ENCODE data around the gene SFXN2.
"Not testable (repeated sequence)": the region's sequence is repeated elsewhere in the genome, so short reads cannot be mapped to it uniquely, and the experiment has no call there.

The SFXN2 gene

GRCh38 chr10:102721954-102722353 is 7.5 kb downstream of the SFXN2 start:
- no peak for DNase-seq

DNA sequence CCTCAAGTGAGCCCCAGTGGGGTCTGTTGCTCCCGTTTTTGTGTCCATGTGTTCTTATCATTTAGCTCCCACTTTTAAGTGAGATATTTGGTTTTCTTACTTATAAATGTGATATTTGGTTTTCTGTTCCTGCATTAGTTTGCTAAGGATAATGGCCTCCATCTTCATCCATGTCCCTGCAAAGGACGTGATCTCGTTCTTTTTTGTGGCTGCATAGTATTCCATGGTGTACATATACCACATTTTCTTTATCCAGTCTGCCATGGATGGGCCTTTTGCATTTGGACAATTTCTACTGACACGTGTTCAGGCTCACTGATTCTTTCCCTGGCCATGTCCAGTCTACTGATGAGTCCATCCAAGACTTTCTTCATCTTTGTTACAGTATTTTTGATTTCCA is 9.6 kb downstream of the SFXN2 start:
- no peak for DNase-seq

- no peak for DNase-seq
Observed at GRCh38 chr10:102726274-102726673, 11.8 kb downstream of the SFXN2 start.

DNA sequence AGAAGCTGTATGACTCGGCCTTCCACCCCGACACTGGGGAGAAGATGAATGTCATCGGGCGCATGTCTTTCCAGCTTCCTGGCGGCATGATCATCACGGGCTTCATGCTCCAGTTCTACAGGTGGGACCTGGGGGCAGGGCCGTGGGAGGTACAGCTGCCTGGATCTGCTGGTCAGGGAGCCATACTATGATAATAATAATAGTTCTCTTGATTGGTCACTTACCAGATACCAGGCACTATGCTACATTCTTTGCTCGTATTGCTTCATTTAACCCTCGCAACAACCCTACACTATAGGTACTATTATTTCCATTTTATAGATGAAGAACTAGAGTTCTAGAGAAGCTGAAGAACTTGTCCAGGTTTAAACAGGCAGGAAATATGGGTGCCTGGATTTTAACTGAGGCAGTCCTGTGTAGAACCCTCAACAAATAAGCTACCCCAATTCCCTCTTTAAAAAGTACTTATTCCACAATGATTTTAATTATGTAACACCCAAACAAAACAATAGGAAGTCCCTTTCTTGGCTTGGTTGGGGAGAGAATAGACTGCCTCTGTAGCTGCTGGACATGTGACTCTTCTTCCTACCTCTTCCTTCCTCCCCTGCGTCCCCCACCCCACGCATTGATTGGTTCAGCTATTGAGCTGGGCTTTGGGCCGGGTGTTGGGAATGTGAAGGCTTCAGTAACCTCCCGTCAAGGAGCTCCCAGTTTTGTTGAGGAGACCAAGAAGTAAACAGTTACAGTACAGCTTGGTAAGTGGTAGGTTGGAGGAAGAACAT is 12.8 kb downstream of the SFXN2 start:
- no peak for DNase-seq

DNA sequence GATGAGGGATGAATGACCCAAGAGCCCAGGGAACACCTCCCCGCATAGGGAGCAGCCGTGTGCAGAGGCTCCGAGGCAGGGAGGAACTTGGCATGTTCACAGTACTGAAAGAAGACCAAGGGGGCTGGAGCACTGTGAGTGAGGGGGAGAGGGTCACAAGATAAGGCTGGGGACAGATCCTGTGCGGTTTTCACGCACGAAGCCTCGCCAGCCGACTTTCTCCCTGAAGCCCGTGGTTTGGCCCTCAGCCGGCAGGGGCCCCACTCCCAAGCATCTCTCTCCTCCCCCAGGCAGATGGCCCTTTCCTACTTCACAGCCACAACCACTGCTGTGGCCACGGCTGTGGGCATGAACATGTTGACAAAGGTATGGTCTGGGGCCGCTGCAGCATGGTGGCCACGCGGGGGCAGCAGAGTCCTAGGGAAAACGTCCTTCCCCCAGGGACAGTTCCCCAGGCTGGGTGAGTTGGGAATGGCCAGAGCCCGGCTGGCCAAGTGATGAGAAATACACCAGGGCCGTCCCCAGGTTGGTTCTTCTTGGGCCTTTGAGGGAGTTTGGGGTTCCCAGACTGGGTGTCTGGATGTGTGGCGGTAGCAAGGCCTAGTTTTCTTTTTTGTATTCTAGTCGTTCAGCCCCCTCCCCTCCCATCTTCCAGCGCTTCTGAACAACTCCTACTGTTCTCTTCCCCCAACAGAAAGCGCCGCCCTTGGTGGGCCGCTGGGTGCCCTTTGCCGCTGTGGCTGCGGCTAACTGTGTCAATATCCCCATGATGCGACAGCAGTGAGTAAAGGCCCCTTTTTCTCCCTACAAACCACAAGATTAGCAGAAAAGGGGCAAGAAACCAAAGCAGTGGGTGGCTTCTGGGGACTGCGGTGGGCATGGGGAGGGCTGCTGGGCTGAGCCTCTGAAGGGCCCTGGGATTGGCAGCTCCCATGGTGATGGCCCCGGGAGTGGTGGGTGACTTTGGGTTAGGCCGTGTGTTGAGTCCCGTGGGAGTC is 14.9 kb downstream of the SFXN2 start:
- peak; percentile 39 for DNase-seq

- no peak for DNase-seq
Observed at GRCh38 chr10:102731222-102731800, 16.9 kb downstream of the SFXN2 start.

GRCh38 chr10:102732661-102733060 is 18.2 kb downstream of the SFXN2 start:
- DNase-seq, result no peak

- DNase-seq, result no peak
Observed at GRCh38 chr10:102735065-102735562, 20.7 kb downstream of the SFXN2 start.

- no peak for DNase-seq
Observed at GRCh38 chr10:102738692-102739121, 24.3 kb downstream of the SFXN2 start.

DNA sequence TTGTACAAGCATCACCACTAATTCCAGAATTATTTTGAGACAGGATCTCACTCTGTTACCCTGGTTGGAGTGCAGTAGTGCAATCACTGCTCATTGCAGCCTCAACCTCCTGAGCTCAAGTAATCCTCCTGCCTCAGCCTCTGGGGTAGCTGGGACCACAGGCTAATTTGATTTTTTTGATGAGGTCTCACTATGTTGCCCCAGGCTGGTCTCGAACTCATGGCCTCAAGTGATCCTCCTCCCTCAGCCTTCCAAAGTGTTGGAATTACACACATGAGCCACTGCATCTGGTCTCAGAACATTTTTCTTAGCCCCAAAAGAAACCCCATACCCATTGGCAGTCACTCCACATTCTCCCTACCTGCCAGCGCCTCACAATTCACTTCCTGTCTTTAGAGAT is 25.8 kb downstream of the SFXN2 start:
- DNase-seq, result no peak

- DNase-seq, result no peak
Observed at GRCh38 chr10:102741726-102742237, 27.3 kb downstream of the SFXN2 start.

GRCh38 chr10:102742313-102742712 is 27.9 kb downstream of the SFXN2 start:
- not testable (repeated sequence) for DNase-seq

DNA sequence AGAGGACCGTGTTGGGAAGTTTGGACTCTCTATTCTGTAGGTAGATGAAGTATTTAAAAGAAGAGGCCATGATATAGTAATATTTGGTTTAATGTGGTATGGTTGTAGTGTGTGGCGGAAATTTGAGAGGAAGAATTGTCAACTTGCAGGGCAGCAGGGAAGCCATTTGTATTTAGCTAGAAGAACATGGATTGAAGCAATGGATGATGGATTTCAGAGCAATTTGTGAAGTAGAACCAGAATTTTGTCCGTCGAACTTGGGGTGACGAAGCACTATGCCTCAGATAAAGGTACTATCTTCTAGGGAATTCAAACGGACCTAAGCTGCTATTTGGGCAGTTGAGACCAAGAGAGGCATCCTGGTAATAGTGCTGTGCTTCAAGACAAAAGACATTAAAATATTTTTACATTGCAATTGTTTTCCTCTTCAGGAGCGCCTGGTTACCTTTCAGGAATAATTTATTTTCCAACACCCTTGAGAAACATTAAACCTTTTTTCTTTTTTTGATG is 28.7 kb downstream of the SFXN2 start:
- DNase-seq, result no peak

DNA sequence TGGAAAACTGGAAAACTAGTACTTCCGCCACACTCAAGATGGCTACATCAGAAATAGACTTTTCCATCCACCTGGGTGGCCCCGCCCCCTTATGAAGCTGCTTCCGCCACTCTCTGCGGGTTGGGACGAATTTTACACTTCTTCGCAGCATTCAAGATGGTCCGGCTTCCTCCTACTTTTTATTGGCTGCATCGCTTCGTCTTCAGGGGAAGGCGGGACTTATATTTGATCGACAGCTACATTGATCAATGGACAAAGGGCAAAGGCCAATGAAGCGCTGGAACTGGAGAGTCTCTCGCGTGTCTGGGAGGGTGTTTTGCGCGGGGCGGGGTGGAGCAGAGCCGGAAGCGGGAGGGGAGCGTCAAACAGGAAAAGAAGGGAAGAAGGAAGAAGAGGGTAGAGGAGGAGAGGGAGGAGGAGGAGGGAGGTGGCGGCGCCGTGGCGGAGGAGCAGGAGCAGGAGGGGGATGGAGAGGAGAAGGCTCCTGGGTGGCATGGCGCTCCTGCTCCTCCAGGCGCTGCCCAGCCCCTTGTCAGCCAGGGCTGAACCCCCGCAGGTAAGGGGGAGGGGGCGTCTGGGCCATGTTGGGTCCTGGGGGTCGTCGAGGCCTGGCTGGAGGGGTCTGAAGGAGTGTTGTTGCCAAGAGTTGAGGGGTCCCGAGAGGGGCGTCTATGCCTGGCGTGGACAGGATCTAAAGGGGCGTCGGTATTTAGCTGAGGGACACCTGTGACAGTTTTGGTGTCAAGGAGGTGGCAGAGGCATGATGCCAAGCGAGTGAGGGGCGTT is 29.3 kb downstream of the SFXN2 start, which contains the start of gene WBP1L:
TSS of gene WBP1L (plus strand) at position 361 of the 786 bp plus-strand sequence. CDS start at position 467, 106 bp downstream.
- peak; percentile 99 for DNase-seq

- peak; percentile 1 for DNase-seq
Observed at GRCh38 chr10:102744374-102745051, 30.1 kb downstream of the SFXN2 start.

DNA sequence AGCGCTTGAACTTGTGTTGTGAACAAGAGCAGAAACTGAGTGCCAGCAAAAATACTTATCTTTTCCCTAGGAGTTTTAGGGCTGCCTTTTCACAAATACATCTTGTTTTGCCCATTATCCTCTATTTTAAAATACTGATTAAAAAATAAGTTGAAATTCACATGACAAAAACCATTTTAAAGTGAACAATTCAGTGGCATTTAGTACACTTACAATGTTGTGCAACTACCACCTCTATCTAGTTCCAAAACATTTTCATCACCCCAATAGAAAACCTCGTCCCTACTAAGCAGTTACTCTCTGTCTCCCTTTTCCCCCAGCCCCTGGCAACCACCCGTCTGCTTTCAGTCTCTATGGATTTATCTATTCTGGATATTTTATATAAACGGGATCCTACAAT is 30.7 kb downstream of the SFXN2 start:
- no peak for DNase-seq

GRCh38 chr10:102752266-102752930 is 38.0 kb downstream of the SFXN2 start:
- no peak for DNase-seq

DNA sequence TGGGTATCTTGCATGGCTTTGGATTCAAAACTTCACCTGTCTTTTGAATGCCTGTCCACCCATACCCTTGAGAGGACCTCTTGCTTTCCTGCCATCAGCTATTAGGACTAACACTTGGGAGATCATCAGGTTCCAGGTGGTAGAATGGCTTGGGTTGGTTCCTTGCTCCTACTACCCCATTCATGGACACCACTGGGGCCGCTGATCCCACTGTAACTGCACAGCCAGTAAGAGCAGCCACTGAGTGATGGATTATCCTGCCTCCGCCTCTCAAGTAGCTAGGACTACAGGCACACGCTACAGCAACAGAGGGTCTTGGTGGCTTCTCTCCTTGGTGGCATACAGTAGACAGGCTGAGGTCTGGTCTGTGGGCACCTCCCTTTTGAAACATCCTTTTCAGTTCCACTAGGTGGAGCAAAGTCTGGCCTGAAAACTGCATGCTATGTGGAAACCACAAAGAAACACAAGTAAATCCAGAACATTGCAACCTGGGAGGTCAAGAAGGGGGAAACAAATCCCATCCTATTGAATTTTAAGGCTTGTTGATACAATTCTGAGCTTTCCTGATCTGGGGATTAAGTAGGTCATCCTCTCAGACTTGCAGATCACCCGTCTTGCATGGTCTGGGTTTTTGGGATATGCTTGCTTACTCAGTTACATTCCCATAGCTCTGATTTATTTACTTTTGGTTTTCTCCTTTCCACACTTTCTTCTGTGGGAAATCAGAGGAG is 38.7 kb downstream of the SFXN2 start:
- peak; percentile 19 for DNase-seq

DNA sequence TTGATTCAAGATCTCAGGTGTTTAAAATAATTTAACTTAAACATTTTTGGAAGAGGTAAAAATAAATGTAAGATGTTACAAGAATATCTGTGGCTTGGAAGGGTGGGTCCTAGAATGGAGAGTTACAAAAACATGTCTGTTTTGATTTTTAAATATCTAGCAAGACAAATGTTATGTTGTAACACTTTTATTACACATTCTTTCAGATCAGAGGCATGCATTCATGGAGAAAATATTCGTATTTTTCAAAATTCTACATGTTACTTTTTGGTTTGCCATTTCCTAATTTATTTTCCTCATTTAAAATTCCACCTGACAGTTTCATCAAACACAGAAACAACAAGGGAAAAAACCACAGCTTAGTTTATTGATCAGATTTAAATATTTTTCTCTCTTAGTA is 39.3 kb downstream of the SFXN2 start:
- no peak for DNase-seq

DNA sequence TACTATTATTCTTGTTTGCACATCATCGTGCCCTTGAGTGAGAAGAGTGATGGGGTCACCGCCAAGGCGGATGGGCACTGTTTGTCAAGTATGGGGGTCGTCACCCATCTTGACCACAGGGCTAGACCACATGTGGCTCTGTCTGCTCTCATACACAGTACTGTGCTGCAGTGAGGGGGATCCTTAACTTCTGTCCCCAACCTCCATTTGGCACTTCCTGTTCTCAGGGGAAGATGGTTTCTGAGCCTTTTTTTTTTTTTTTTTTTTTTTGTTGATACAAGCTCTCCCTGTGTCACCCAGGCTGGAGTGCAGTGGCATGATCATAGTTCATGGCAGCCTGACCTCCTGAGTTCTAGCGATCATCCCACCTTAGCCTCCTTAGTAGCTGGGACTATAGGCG is 42.9 kb downstream of the SFXN2 start:
- no peak for DNase-seq

Measured in CD4-positive, alpha-beta T cell treated with Interleukin-4 for 4 hours (primary cell).